22Rv1 (cell line): ENCODE measurements around the gene RPAP2.
"Not testable (repeated sequence)": the region's sequence is repeated elsewhere in the genome, so short reads cannot be mapped to it uniquely, and the experiment has no call there.

ENCODE experiments used
- H3K27ac ChIP-seq: fragments of 450-650 bp; 2 replicates; pipeline ENCODE4 v1.5.1; 2017
- CTCF ChIP-seq: fragments of 450-650 bp; IDR thresholded peaks from 2 replicates; pipeline ENCODE4 v1.5.1; 2017; ENCODE audit warnings: mild to moderate bottlenecking
- ZFX ChIP-seq: fragments of 450-650 bp; IDR thresholded peaks from 2 replicates; pipeline ENCODE4 v1.6.1; 2017; ENCODE audit warnings: antibody characterized with exemption, borderline replicate concordance

The RPAP2 gene

GRCh38 chr1:92298573-92299476, at the start of gene RPAP2, which contains the start of gene GLMN:
Gene RPAP2 (plus strand): TSS chr1:92299059. CDS start chr1:92299074, 15 bp downstream.
Gene GLMN (minus strand): TSS chr1:92298987. CDS start chr1:92297999, 988 bp downstream.
- peak within 1 kb of the TSS; percentile 79 for H3K27ac ChIP-seq
- TF ChIP-seq CTCF (0 out of 2 replicates have a peak, but pooled peaks have one; percentile 33), ZFX (no peak)

- H3K27ac ChIP-seq = not testable (repeated sequence)
Measured at GRCh38 chr1:92254714-92255113, 44.1 kb upstream of the RPAP2 start.

- TF ChIP-seq CTCF (no peak), ZFX (no peak)
- H3K27ac ChIP-seq = no peak overlapping the region
Measured at GRCh38 chr1:92259350-92259749, 39.5 kb upstream of the RPAP2 start.

- H3K27ac ChIP-seq = no peak overlapping the region
- TF ChIP-seq ZFX (no peak), CTCF (no peak)
Measured at GRCh38 chr1:92262516-92262915, 36.3 kb upstream of the RPAP2 start.

- H3K27ac ChIP-seq = no peak overlapping the region
- TF ChIP-seq ZFX (no peak), CTCF (no peak)
Measured at GRCh38 chr1:92273039-92273438, 25.8 kb upstream of the RPAP2 start.

GRCh38 chr1:92274939-92275338, 23.9 kb upstream of the RPAP2 start:
- no peak overlapping the region for H3K27ac ChIP-seq
- TF ChIP-seq CTCF (no peak), ZFX (no peak)

- TF ChIP-seq ZFX (no peak), CTCF (no peak)
- no peak overlapping the region for H3K27ac ChIP-seq
Measured at GRCh38 chr1:92276082-92276481, 22.8 kb upstream of the RPAP2 start.
